ENCODE data around the gene COG5. TPM values are rescaled to one million over a fixed set of nuclear protein-coding genes. Genes with fewer than 3 reads are reported as not detected.
A peak's percentile ranks its signal among the peaks of the same experiment; 100 is the strongest.

COG5 gene
- total and polyA plus RNA-seq, 9 of the 15 experiments (the other 6 are each of a cell fraction or from before 2014, with no cell fraction given) = 15.3 to 75.1 (median 56.4) TPM

DNA sequence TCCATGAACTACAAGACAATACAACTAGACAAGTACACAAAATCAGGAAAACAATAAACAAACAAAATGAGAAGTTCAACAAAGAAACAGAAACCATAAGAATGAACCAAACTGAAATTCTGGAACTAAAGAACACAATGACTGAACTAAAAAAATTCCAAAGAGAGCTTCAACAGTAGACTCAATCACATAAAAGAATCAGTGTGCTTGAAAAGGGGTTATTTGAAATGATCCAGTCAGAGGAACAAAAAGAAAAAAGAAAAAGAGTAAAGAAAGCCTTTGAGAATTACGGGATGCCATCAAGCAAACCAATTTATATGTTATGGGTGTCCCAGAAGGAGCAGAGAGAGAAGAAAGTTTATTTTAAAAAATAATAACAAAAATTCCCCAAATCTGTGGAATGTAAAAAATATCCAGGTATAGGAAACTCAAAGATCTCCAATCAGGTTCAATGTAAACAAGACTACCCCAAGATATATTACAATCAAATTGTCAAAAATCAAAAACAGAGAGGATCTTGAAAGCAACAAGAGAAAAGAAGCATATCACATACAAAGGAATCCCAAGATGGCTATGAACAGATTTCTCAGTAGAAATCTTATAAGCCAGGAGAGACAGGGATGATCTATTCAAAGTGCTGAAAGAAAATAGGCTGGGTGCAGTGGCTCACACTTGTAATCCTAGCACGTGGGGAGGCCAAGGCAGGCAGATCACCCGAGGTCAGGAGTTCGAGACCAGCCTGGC lies 18.7 kb downstream of the COG5 start:
- H3K4me2 ChIP-seq (ENCODE audit: insufficient read depth, low read length) = no peak overlapping the region
- no peak overlapping the region for H2AFZ ChIP-seq (ENCODE audit: low read depth, low read length)
- no peaks in the 10 kb centered on the region for H4K20me1 ChIP-seq (replicated peaks; ENCODE audit: control insufficient read depth, insufficient read depth, low read length)
- no peaks in the 10 kb centered on the region for H3K27me3 ChIP-seq (ENCODE audit: control insufficient read depth in 2 of 2, insufficient read depth in 2 of 2, low read length in 2 of 2)
- FAIRE-seq (no peak), ATAC-seq (no peak), DNase-seq (ENCODE audit: extremely low read depth in 1 of 4, low spot score in 3 of 4) (no peak)
- in situ Hi-C loops (cut with MboI) = no loop called here
- H3K9ac ChIP-seq (ENCODE audit: insufficient read depth in 1 of 2, low read depth in 2 of 2, low read length in 2 of 2) = no peak overlapping the region
- no TSS peak for BruUV-seq (replicated peaks)
- H3K36me3 ChIP-seq (ENCODE audit: control insufficient read depth, insufficient read depth, low read length) = peaks cover 56% of the 10 kb centered on the region
- H3K4me3 ChIP-seq = no peak overlapping the region
- peaks cover 7% of the 10 kb centered on the region for H3K9me3 ChIP-seq (replicated peaks; ENCODE audit: control insufficient read depth, insufficient read depth, low read depth, low read length)
- POLR2A ChIA-PET = interaction anchor here (1.4 kb wide), 1 partner anchor 12 kb away, joined by 3 read pairs; no protein-coding TSS in a partner anchor
- intact Hi-C loops (cut with micrococcal nuclease) = no loop called here
- H3K9me1 ChIP-seq (ENCODE audit: control insufficient read depth, insufficient read depth, low read length) = no peaks in the 10 kb centered on the region
- no peak overlapping the region for H3K27ac ChIP-seq (ENCODE audit: extremely low read depth, low read depth, low read length)
- H3K4me1 ChIP-seq (replicated peaks in 1 of 2; ENCODE audit: control insufficient read depth in 2 of 2, insufficient read depth in 2 of 2, low read length in 2 of 2) = peaks cover 0 to 5% of the 10 kb centered on the region in 2 experiments; a peak in 1 of 5 replicates
- WGBS (ENCODE audit: insufficient coverage, low coverage, missing lambda C conversion rate) = 84% methylated on average over 4 of the region's 4 CpGs
- CTCF ChIA-PET (ENCODE audit: low intra/inter-chr PET ratio) = no interaction called here
- H3K79me2 ChIP-seq (ENCODE audit: control insufficient read depth, insufficient read depth, low read length) = peaks cover 24% of the 10 kb centered on the region
- TF ChIP-seq, protein P1, sequence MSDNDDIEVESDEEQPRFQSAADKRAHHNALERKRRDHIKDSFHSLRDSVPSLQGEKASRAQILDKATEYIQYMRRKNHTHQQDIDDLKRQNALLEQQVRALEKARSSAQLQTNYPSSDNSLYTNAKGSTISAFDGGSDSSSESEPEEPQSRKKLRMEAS (CRISPR knock-in tag; IDR thresholded peaks at IDR 0.05) = no peak
- 0 out of 2 replicates have a peak, but pooled peaks have one; percentile 34 for TF ChIP-seq ZEB2 (IDR thresholded peaks at IDR 0.05)
- TF ChIP-seq ZNF274 (IDR thresholded peaks at IDR 0.05; ENCODE audit: borderline replicate concordance, low read depth, low read length) = no peak
- TF ChIP-seq, protein P2, sequence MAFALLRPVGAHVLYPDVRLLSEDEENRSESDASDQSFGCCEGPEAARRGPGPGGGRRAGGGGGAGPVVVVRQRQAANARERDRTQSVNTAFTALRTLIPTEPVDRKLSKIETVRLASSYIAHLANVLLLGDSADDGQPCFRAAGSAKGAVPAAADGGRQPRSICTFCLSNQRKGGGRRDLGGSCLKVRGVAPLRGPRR (CRISPR knock-in tag; IDR thresholded peaks at IDR 0.05) = no peak
- peak; percentile 75; the same call in 1 of the 2 replicates for TF ChIP-seq ZNF445 (CRISPR knock-in tag; IDR thresholded peaks at IDR 0.05; ENCODE audit: low read depth)
- no peak for TF ChIP-seq HNRNPLL (IDR thresholded peaks at IDR 0.05; ENCODE audit: low read depth, low read length, poor library complexity, severe bottlenecking)
- TF ChIP-seq, protein P3, sequence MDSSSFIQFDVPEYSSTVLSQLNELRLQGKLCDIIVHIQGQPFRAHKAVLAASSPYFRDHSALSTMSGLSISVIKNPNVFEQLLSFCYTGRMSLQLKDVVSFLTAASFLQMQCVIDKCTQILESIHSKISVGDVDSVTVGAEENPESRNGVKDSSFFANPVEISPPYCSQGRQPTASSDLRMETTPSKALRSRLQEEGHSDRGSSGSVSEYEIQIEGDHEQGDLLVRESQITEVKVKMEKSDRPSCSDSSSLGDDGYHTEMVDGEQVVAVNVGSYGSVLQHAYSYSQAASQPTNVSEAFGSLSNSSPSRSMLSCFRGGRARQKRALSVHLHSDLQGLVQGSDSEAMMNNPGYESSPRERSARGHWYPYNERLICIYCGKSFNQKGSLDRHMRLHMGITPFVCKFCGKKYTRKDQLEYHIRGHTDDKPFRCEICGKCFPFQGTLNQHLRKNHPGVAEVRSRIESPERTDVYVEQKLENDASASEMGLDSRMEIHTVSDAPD (CRISPR knock-in tag; IDR thresholded peaks at IDR 0.05) = no peak
- TF ChIP-seq ZFP30 (CRISPR knock-in tag; IDR thresholded peaks at IDR 0.05; ENCODE audit: borderline replicate concordance) = 0 out of 2 replicates have a peak, but pooled peaks have one; percentile 28
- no peak for TF ChIP-seq SP2 (IDR thresholded peaks at IDR 0.05; ENCODE audit: extremely low read depth, low read depth, low read length, poor library complexity, severe bottlenecking)
- no peak for TF ChIP-seq FOXP1 (CRISPR knock-in tag; IDR thresholded peaks at IDR 0.05)
- TF ChIP-seq ZNF561 (CRISPR knock-in tag; conservative IDR thresholded peaks at IDR 0.05) = no peak
- no peak for TF ChIP-seq NFRKB (IDR thresholded peaks at IDR 0.05; ENCODE audit: low read depth)
- TF ChIP-seq, protein P4, sequence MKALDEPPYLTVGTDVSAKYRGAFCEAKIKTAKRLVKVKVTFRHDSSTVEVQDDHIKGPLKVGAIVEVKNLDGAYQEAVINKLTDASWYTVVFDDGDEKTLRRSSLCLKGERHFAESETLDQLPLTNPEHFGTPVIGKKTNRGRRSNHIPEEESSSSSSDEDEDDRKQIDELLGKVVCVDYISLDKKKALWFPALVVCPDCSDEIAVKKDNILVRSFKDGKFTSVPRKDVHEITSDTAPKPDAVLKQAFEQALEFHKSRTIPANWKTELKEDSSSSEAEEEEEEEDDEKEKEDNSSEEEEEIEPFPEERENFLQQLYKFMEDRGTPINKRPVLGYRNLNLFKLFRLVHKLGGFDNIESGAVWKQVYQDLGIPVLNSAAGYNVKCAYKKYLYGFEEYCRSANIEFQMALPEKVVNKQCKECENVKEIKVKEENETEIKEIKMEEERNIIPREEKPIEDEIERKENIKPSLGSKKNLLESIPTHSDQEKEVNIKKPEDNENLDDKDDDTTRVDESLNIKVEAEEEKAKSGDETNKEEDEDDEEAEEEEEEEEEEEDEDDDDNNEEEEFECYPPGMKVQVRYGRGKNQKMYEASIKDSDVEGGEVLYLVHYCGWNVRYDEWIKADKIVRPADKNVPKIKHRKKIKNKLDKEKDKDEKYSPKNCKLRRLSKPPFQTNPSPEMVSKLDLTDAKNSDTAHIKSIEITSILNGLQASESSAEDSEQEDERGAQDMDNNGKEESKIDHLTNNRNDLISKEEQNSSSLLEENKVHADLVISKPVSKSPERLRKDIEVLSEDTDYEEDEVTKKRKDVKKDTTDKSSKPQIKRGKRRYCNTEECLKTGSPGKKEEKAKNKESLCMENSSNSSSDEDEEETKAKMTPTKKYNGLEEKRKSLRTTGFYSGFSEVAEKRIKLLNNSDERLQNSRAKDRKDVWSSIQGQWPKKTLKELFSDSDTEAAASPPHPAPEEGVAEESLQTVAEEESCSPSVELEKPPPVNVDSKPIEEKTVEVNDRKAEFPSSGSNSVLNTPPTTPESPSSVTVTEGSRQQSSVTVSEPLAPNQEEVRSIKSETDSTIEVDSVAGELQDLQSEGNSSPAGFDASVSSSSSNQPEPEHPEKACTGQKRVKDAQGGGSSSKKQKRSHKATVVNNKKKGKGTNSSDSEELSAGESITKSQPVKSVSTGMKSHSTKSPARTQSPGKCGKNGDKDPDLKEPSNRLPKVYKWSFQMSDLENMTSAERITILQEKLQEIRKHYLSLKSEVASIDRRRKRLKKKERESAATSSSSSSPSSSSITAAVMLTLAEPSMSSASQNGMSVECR (CRISPR knock-in tag; IDR thresholded peaks at IDR 0.05) = no peak
- 0 out of 4 replicates have a peak, but pooled peaks of 1 of the 2 experiments have one; percentile 18 for TF ChIP-seq ARNT (IDR thresholded peaks at IDR 0.05)
- TF ChIP-seq GTF2E2 (tag; IDR thresholded peaks at IDR 0.05) = no peak
